Endothelial cell (in vitro differentiated cells): Measurements from ENCODE around the gene TMEM185B. TPM values are rescaled to one million over a fixed set of nuclear protein-coding genes. Genes with fewer than 3 reads are reported as not detected.

Experiments used
- DNase-seq: peaks from one replicate; pipeline ENCODE4 v3.0.0; 2021; ENCODE audit warnings: low spot score
- H3K27ac Mint-ChIP-seq: one replicate; pipeline ENCODE4 v1.8.0; 2021; ENCODE audit warnings: mixed read lengths, inconsistent platforms; ENCODE audit not compliant: unreplicated experiment
- H3K27me3 Mint-ChIP-seq: one replicate; pipeline ENCODE4 v1.8.0; 2021; ENCODE audit warnings: mild to moderate bottlenecking, moderate library complexity, mixed read lengths, inconsistent platforms; ENCODE audit not compliant: unreplicated experiment
- H3K36me3 Mint-ChIP-seq: one replicate; pipeline ENCODE4 v1.8.0; 2021; ENCODE audit warnings: mild to moderate bottlenecking, low read depth, mixed read lengths, inconsistent platforms; ENCODE audit not compliant: unreplicated experiment
- H3K4me1 Mint-ChIP-seq: one replicate; pipeline ENCODE4 v1.8.0; 2021; ENCODE audit warnings: mild to moderate bottlenecking, mixed read lengths, inconsistent platforms; ENCODE audit not compliant: unreplicated experiment
- H3K4me3 Mint-ChIP-seq: one replicate; pipeline ENCODE4 v1.8.0; 2021; ENCODE audit warnings: mild to moderate bottlenecking, mixed read lengths, inconsistent platforms; ENCODE audit not compliant: unreplicated experiment
- H3K9me3 Mint-ChIP-seq: one replicate; pipeline ENCODE4 v1.8.0; 2021; ENCODE audit warnings: mixed read lengths, inconsistent platforms; ENCODE audit not compliant: unreplicated experiment
- total RNA-seq: library from RNA; stranded (reverse); fragmentation: NEBNext Ultra II Directional; extraction: Animal tissue kit (Norgen Biotek cat#: 25700); gene quantifications from one replicate; pipeline ENCODE4 v1.2.1, GENCODE V29; 2021; ENCODE audit not compliant: unreplicated experiment
- TF ChIP-seq, protein P1 (sequence below): fragments of 200-600 bp; sonication (generic); IDR thresholded peaks from one replicate; pipeline ENCODE4 v1.5.0; 2021; ENCODE audit warnings: antibody characterized with exemption; ENCODE audit not compliant: unreplicated experiment

The TMEM185B gene
- total RNA-seq, 1 donor from 2014 or later, result 38.4 TPM

DNA sequence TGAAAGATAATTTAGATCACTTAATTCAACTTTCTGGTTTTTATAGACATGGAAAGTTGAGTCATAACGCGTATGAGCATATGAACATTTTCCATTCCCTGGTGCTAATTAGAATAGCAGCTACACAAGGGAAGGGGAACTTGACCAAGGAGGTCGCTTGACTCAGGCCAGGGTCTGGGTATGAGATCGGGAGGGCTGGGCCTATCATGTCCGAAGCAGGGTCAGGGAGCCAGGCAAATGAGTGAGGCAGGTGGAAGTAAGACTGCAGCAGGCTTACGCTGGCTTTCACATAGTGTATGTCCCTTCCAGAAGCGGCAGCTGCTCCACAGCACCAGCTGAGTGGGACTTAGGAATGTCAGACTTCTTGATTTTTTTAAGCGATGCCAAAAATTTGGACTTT lies 44.1 kb upstream of the TMEM185B start:
- Mint-ChIP-seq H3K36me3 (peaks cover 43% of the 10 kb centered on the region), H3K27ac (peak overlapping the region; percentile 38), H3K4me1 (peaks cover 64% of the 10 kb centered on the region), H3K27me3 (peaks cover 1% of the 10 kb centered on the region), H3K4me3 (peak overlapping the region; percentile 47), H3K9me3 (no peaks in the 10 kb centered on the region)
- TF ChIP-seq, protein P1, sequence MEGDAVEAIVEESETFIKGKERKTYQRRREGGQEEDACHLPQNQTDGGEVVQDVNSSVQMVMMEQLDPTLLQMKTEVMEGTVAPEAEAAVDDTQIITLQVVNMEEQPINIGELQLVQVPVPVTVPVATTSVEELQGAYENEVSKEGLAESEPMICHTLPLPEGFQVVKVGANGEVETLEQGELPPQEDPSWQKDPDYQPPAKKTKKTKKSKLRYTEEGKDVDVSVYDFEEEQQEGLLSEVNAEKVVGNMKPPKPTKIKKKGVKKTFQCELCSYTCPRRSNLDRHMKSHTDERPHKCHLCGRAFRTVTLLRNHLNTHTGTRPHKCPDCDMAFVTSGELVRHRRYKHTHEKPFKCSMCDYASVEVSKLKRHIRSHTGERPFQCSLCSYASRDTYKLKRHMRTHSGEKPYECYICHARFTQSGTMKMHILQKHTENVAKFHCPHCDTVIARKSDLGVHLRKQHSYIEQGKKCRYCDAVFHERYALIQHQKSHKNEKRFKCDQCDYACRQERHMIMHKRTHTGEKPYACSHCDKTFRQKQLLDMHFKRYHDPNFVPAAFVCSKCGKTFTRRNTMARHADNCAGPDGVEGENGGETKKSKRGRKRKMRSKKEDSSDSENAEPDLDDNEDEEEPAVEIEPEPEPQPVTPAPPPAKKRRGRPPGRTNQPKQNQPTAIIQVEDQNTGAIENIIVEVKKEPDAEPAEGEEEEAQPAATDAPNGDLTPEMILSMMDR, result no peak
- DNase-seq, result no peak

DNA sequence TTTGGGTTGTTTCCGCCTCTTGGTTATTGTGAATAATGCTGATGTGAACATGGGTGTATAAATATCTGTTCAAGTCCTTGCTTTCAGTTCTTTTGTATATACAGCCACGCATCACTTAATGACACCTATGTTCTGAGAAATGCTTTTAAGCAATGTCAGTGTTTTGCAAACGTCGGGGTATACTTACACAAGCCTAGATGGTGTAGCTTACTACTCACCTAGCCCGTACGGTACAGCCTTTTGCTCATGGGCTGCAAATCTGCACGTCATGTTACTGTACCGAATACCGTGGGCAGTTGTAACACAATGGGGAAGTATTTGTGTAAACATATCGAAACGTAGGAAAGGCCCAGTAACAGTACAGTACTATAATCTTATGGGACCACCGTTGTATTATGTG lies 41.8 kb upstream of the TMEM185B start:
- H3K27ac Mint-ChIP-seq, result no peak overlapping the region
- H3K9me3 Mint-ChIP-seq, result no peaks in the 10 kb centered on the region
- TF ChIP-seq, protein P1, result no peak
- H3K36me3 Mint-ChIP-seq, result peaks cover 29% of the 10 kb centered on the region
- H3K27me3 Mint-ChIP-seq, result peaks cover 4% of the 10 kb centered on the region
- H3K4me3 Mint-ChIP-seq, result peak overlapping the region; percentile 7
- no peak for DNase-seq
- H3K4me1 Mint-ChIP-seq, result peaks cover 43% of the 10 kb centered on the region

DNA sequence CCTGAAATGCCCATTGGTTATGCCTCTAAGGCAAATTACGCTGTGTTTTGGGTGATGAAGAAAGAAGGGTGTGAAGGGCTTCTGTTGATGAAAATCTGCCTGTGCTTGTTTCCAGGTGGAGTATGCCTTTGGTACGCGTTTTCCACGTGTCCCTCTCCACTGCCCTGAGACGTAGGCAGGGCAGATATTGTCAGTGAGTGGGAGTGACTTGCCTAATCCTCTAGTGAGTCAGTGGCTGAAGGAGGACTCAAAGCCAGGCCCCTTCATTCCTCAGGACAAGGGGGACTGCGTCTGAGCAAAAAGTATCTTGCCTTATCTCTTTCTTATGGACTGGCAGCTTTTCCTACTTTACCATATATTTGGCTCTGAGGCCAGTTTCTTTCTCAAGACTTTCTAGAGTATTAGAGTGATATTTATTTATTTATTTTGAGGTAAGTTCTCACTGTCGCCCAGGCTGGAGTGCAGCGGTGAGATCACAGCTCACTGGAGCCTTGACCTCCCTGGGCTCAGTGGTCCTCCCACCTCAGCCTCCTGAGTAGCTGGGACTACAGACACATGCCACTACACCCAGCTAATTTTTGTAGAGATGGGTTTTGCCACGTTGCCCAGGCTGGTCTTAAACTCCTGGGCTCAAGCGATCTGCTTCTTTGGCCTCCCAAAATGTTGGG lies 39.7 kb upstream of the TMEM185B start:
- Mint-ChIP-seq H3K9me3 (no peaks in the 10 kb centered on the region), H3K27ac (no peak overlapping the region), H3K4me1 (peaks cover 40% of the 10 kb centered on the region), H3K27me3 (peaks cover 2% of the 10 kb centered on the region), H3K36me3 (peaks cover 25% of the 10 kb centered on the region), H3K4me3 (no peak overlapping the region)
- TF ChIP-seq, protein P1, result no peak
- no peak for DNase-seq

DNA sequence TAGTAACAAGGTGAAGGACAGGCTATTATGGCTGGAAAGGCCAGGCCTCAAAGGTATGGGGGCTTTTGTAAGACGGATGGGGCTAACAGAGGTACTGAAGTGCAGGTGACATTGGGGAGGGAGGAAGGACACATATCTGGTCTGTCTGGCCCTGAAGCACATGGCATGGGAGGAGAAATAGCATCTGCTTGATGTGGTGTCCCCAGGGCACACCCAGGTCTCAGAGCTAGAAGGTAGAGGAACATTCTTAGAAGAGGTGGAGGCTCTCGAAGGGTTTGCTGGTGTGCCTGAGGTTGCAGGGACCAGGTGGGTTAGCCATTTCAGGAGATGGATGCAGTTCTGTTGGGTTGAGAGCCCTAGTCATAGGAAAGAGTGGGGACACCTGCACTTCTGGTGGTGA lies 39.0 kb upstream of the TMEM185B start:
- Mint-ChIP-seq H3K27me3 (peaks cover 2% of the 10 kb centered on the region), H3K4me3 (no peak overlapping the region), H3K36me3 (peaks cover 28% of the 10 kb centered on the region), H3K9me3 (no peaks in the 10 kb centered on the region), H3K27ac (no peak overlapping the region), H3K4me1 (peaks cover 44% of the 10 kb centered on the region)
- TF ChIP-seq, protein P1, result no peak
- DNase-seq, result no peak

DNA sequence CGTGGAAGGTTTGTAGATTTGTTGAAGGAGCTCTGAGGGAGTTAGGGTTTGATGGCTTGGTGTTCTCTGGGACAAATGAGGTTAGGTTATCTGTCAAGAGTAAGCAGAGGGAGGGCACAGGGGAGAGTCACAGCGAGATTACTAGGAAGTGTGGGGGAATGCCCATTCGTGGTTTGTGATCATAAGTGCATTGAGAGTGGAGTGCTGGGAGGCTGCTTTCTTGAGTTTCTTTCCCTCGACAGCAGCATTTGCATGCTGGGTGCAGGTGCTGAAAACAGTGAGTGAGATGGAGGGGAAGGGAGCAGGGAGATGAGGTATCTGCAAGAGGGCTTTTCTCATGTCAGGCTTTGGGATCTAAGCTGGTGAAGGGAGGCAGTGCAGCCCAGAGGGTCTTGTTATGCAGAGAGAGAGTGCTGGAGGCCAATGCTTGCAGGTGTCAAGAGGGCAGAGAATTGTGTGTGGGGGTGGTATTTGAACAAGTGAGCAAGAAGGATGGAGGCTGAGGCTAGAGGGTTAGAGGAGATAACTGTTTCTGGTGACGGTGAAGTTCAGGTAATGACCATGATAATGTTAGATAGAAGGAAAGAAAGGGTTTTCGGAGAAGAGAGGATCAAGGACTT lies 38.3 kb upstream of the TMEM185B start:
- peaks cover 33% of the 10 kb centered on the region for H3K36me3 Mint-ChIP-seq
- no peak for DNase-seq
- H3K4me3 Mint-ChIP-seq, result no peak overlapping the region
- peaks cover 44% of the 10 kb centered on the region for H3K4me1 Mint-ChIP-seq
- TF ChIP-seq, protein P1, result no peak
- H3K9me3 Mint-ChIP-seq, result no peaks in the 10 kb centered on the region
- peaks cover 2% of the 10 kb centered on the region for H3K27me3 Mint-ChIP-seq
- no peak overlapping the region for H3K27ac Mint-ChIP-seq
